Fibroblast of villous mesenchyme (primary cell): ENCODE results near the gene CLTB. TPM values are rescaled to one million over a fixed set of nuclear protein-coding genes. Genes with fewer than 3 reads are reported as not detected.
A peak's percentile ranks its signal among the peaks of the same experiment; 100 is the strongest.

ENCODE experiments used
- DNase-seq: peaks from one replicate; pipeline ENCODE4 v3.0.0-alpha.2; 2010; ENCODE audit warnings: low read depth
- H3K4me3 ChIP-seq: 2 replicates; pipeline ENCODE4 v1.5.1; 2011; ENCODE audit warnings: low read depth, mild to moderate bottlenecking, low read length
- small RNA-seq: library from RNA; depleted of rRNA; stranded (forward); fragments of <200 nt; gene quantifications from one replicate; pipeline ENCODE3, GENCODE V24; 2012
- total RNA-seq: library from RNA; depleted of rRNA; stranded (reverse); fragments of >200 nt; gene quantifications from 2 replicates; pipeline ENCODE4 v1.2.3, GENCODE V29; 2012
- TF ChIP-seq, protein P1 (sequence below): IDR thresholded peaks from 2 replicates; pipeline ENCODE4 v1.5.1; 2012; ENCODE audit warnings: low read depth, mild to moderate bottlenecking, low read length; ENCODE audit not compliant: insufficient read depth

CLTB gene
- total RNA-seq, 1 donor = 118 TPM

DNA sequence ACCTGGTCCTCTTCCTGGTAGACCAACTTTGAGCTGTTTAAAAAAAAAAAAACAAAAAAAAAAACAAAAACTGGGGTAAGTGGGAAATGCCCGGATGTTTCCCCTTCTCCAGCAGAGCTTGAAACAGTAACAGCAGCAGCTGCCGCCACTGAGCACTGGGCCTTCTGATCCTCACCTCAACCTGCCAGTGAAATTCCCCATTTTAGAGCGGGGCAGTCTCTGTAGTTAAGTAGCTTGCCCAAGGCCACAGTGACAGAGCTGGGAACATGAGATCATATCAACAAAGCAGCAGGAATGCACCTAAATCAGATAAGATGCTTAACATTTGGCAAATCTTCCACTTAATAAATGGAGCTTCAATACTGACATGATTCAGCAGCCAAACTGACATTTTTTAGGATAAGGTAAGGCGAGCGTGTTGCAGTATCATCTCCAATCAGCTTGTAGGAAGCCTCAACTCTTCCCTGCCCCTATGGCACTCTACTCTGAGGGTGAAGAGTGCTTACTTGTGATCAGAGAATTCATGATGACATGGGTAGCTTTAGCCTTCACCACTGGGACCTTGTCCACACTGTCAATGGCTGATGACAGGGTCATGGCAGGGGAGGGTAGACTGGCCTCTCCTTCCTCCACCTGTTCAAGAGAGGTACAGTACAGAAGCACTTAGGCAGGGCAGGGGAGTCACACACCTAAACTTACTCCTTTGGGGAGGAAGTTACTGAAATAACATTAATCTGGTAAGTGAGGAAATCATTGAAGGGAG, 64.0 kb downstream of the CLTB start:
- no peak overlapping the region for H3K4me3 ChIP-seq
- DNase-seq = peak; percentile 36

DNA sequence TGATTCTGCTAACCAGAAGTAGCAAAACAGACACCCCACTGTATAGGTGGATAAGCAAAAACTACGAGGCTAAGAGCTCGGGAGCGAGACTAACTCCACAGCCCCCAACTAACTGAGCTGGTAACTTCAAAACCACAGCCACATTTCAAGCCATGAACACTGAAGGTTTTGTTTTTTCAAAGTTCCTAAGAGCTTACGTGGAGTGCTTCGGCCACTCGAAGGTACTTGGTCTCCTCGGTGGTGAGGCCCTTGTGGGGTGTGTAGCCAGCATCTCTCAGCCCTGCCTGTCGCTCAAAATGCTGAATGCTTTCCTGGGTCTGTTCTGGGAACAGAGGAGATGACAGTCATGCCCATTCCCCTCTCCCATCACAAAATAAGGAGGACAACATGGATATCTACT, 65.9 kb downstream of the CLTB start:
- no peak for DNase-seq
- no peak overlapping the region for H3K4me3 ChIP-seq
- TF ChIP-seq, protein P1, sequence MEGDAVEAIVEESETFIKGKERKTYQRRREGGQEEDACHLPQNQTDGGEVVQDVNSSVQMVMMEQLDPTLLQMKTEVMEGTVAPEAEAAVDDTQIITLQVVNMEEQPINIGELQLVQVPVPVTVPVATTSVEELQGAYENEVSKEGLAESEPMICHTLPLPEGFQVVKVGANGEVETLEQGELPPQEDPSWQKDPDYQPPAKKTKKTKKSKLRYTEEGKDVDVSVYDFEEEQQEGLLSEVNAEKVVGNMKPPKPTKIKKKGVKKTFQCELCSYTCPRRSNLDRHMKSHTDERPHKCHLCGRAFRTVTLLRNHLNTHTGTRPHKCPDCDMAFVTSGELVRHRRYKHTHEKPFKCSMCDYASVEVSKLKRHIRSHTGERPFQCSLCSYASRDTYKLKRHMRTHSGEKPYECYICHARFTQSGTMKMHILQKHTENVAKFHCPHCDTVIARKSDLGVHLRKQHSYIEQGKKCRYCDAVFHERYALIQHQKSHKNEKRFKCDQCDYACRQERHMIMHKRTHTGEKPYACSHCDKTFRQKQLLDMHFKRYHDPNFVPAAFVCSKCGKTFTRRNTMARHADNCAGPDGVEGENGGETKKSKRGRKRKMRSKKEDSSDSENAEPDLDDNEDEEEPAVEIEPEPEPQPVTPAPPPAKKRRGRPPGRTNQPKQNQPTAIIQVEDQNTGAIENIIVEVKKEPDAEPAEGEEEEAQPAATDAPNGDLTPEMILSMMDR = no peak

More for the DNA sequence above, 64.0 kb downstream of the CLTB start:
- TF ChIP-seq, protein P1 = no peak

DNA sequence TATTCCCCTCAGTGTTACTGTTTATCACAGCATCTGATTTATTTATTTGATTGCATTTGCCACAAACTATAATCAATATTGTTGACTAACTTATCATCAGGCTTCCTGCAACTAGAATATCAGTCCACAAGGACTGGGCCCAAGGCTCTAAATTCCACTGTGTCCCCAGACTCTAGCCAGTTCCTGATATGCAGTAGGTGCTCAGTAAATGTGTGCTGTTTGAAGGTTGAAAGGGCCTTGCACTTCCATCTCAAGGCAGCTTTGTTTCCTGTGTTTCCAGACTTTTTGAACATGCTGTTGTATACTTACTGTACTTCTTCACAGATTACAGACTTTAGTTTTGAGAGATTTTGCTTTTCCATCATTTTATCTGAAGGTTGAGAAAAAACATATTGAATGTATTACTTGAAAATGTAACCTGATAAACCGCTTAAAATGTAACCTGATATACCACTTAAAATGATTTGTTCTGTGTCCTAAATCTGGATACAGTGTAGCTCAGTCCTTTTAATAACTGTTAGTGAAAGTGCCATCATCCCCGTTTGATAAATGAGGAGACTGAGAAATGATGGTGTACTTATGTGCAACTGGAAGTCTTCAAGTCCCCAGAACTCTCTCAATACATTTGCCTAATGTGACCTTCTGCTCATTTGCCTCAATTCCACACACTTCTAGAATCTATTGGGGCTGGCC, 73.4 kb downstream of the CLTB start:
- TF ChIP-seq, protein P1 = no peak
- no peak for DNase-seq
- H3K4me3 ChIP-seq = no peak overlapping the region

Small RNA genes within 50 kb of the gene (small RNA-seq; reads per million reads assigned to genes)
- gene AC010297.1 = not detected
- 6.3 reads per million, percentile 85 among the genes with 10 or more reads in this experiment for gene MIR1271

Other genes with a start within 250 kb of the CLTB start
- gene SIMC1, start 178.1 kb downstream of the CLTB start, total RNA-seq = 5.2 and 6.8 TPM in 2 replicates
- gene KIAA1191, start 54.8 kb downstream of the CLTB start, total RNA-seq = 65.4 and 107 TPM in 2 replicates
- 13.4 and 17.7 TPM in 2 replicates for gene ARL10, start 51.1 kb downstream of the CLTB start, total RNA-seq
- 9.3 and 13.8 TPM in 2 replicates for gene NOP16, start 27.9 kb downstream of the CLTB start, total RNA-seq
- gene HIGD2A, start 27.8 kb downstream of the CLTB start, total RNA-seq = 19.0 and 33.5 TPM in 2 replicates
- 37.0 and 59.2 TPM in 2 replicates for gene FAF2, start 31.8 kb upstream of the CLTB start, total RNA-seq
- gene RNF44, start 120.9 kb upstream of the CLTB start, total RNA-seq = 2.6 and 4.3 TPM in 2 replicates
- not detected in 2 replicates for gene CDHR2, start 132.8 kb upstream of the CLTB start, total RNA-seq
- gene GPRIN1, start 193.6 kb upstream of the CLTB start, total RNA-seq = 2.6 and 3.5 TPM in 2 replicates
- not detected in 2 replicates for gene SNCB, start 214.0 kb upstream of the CLTB start, total RNA-seq
- not detected in 2 replicates for gene EIF4E1B, start 214.1 kb upstream of the CLTB start, total RNA-seq
- gene TSPAN17, start 230.9 kb upstream of the CLTB start, total RNA-seq = 34.5 and 38.0 TPM in 2 replicates